K562 (cell line): Measurements from ENCODE around the gene NECTIN1. TPM values are rescaled to one million over a fixed set of nuclear protein-coding genes. Genes with fewer than 3 reads are reported as not detected.

Source experiments
- ATAC-seq: fragments of 200-7000 bp; cut with Tn5 transposase; 3 replicates; pipeline ENCODE4 v1.9.1; 2020; ENCODE audit warnings: moderate library complexity
- BruUV-seq: library from RNA; stranded (reverse); fragments of 400-500 nt; replicated peaks from 2 replicates; lab custom pipeline; 2021; lab: Mats Ljungman, UMichigan
- CTCF ChIA-PET: fragments of 300-600 bp; formaldehyde crosslinking; extraction: SDS; loops from one replicate; lab custom pipeline; 2021; ENCODE audit warnings: low intra/inter-chr PET ratio; lab: Yijun Ruan, JAX
- POLR2A ChIA-PET: fragments of 300-600, 350-650 bp; sonication (Branson Sonifier 250); formaldehyde crosslinking; extraction: SDS; loops from one replicate; lab custom pipeline; 2021; ENCODE audit warnings: antibody characterized with exemption, inconsistent platforms; lab: Yijun Ruan, JAX
- DNase-seq, 4 experiments: peaks; one replicate each; pipeline versions ENCODE4 v3.0.0 to v3.0.0-alpha.2; 2011 to 2018; ENCODE audit warnings: low spot score in 3 of 4, mixed read lengths in 3 of 4; ENCODE audit errors: extremely low read depth in 1 of 4
- FAIRE-seq: peaks from 2 replicates; lab custom pipeline; 2011; peaks lifted over from hg19 to GRCh38; lab: Jason Lieb, UNC
- H2AFZ ChIP-seq: 2 replicates; pipeline ENCODE4 v1.6.0; 2011; ENCODE audit warnings: low read depth, low read length, control low read depth, inconsistent platforms
- H3K27ac ChIP-seq: fragments of 200-600 bp; 3 replicates; pipeline ENCODE4 v1.8.0; 2011; ENCODE audit warnings: low read depth, mild to moderate bottlenecking, control low read depth, inconsistent platforms, low read length, moderate library complexity, mixed read lengths; ENCODE audit errors: extremely low read depth
- H3K27me3 ChIP-seq, 2 experiments: fragments of 300-600 bp in 1 of 2; 2 replicates in 1 of 2; 3 replicates in 1 of 2; pipeline versions ENCODE4 v1.6.0 to v1.8.0; 2011; ENCODE audit warnings: inconsistent platforms in 2 of 2, low read length in 2 of 2, mild to moderate bottlenecking in 1 of 2, mixed read lengths in 1 of 2, moderate library complexity in 1 of 2; ENCODE audit not compliant: control insufficient read depth in 2 of 2, insufficient read depth in 2 of 2
- H3K36me3 ChIP-seq: fragments of 300-600 bp; 3 replicates; pipeline ENCODE4 v1.8.0; 2011; ENCODE audit warnings: mild to moderate bottlenecking, low read length, inconsistent platforms; ENCODE audit not compliant: control insufficient read depth, insufficient read depth
- H3K4me1 ChIP-seq, 2 experiments: fragments of 200-600 bp in 1 of 2; replicated peaks in 1 of 2; 2 replicates in 1 of 2; 3 replicates in 1 of 2; pipeline versions ENCODE4 v1.5.1 to v1.8.0; 2011; ENCODE audit warnings: inconsistent platforms in 2 of 2, low read length in 2 of 2, mild to moderate bottlenecking in 1 of 2, mixed read lengths in 1 of 2, moderate library complexity in 1 of 2; ENCODE audit not compliant: control insufficient read depth in 2 of 2, insufficient read depth in 2 of 2
- H3K4me2 ChIP-seq: 2 replicates; pipeline ENCODE4 v1.6.1; 2011; ENCODE audit warnings: low read length, control low read depth, inconsistent platforms, mixed read lengths; ENCODE audit not compliant: insufficient read depth
- H3K4me3 ChIP-seq: fragments of 200-600 bp; sonication (generic), shearing (Covaris generic); 2 replicates; pipeline ENCODE4 v1.5.1; 2016; ENCODE audit warnings: control low read depth, inconsistent platforms
- H3K79me2 ChIP-seq: fragments of 200-600 bp; 3 replicates; pipeline ENCODE4 v1.8.0; 2011; ENCODE audit warnings: low read length, inconsistent platforms; ENCODE audit not compliant: control insufficient read depth, insufficient read depth
- H3K9ac ChIP-seq, 2 experiments: 2 replicates each; pipeline versions ENCODE4 v1.6.0 to v1.6.1; 2011; ENCODE audit warnings: low read depth in 2 of 2, low read length in 2 of 2, control low read depth in 1 of 2, inconsistent platforms in 1 of 2, mild to moderate bottlenecking in 1 of 2, mixed read lengths in 1 of 2; ENCODE audit not compliant: insufficient read depth in 1 of 2
- H3K9me1 ChIP-seq: one replicate; pipeline ENCODE4 v1.6.0; 2011; ENCODE audit warnings: inconsistent platforms, mild to moderate bottlenecking, low read length, moderate library complexity; ENCODE audit not compliant: control insufficient read depth, insufficient read depth
- H3K9me3 ChIP-seq: replicated peaks from 2 replicates; pipeline ENCODE4 v1.5.1; 2011; ENCODE audit warnings: low read depth, low read length, inconsistent platforms; ENCODE audit not compliant: control insufficient read depth, insufficient read depth
- H4K20me1 ChIP-seq: replicated peaks from 2 replicates; pipeline ENCODE4 v1.6.1; 2011; ENCODE audit warnings: low read length, inconsistent platforms, mixed read lengths; ENCODE audit not compliant: control insufficient read depth, insufficient read depth
- ARID2 ChIP-seq: fragments of 450-650 bp; IDR thresholded peaks from 2 replicates; pipeline ENCODE4 v1.6.1; 2017; ENCODE audit warnings: antibody characterized with exemption, mild to moderate bottlenecking
- BRD4 ChIP-seq: fragments of 200-600 bp; sonication (generic); IDR thresholded peaks from 2 replicates; pipeline ENCODE4 v1.6.1; 2017; ENCODE audit warnings: inconsistent platforms
- ETV5 ChIP-seq: sonication (generic); formaldehyde crosslinking; IDR thresholded peaks from 2 replicates; pipeline ENCODE4 v1.4.0; 2020; ENCODE audit warnings: low read depth, mild to moderate bottlenecking, missing genetic modification reagents
- HDAC1 ChIP-seq, 2 experiments: fragments of 450-650 bp; IDR thresholded peaks; 2 replicates each; pipeline ENCODE4 v1.6.1; 2016 to 2017; ENCODE audit warnings: inconsistent platforms in 1 of 2, mild to moderate bottlenecking in 1 of 2, moderate library complexity in 1 of 2
- MEIS2 ChIP-seq: fragments of 450-650 bp; IDR thresholded peaks from 2 replicates; pipeline ENCODE4 v1.6.1; 2014; ENCODE audit warnings: mild to moderate bottlenecking; ENCODE audit not compliant: partially characterized antibody
- RHOXF2B ChIP-seq: fragments of 250-450 bp; sonication (Bioruptor Pico); conservative IDR thresholded peaks from 2 replicates; pipeline ENCODE4 v1.5.1; 2021
- SIRT6 ChIP-seq: IDR thresholded peaks from one replicate; pipeline ENCODE4 v1.6.1; 2012; ENCODE audit warnings: low read depth, mild to moderate bottlenecking, control low read depth, inconsistent platforms, low read length, moderate library complexity
- SP2 ChIP-seq: IDR thresholded peaks from 2 replicates; pipeline ENCODE4 v1.6.1; 2011; ENCODE audit warnings: mild to moderate bottlenecking, low read depth, low read length, moderate library complexity; ENCODE audit not compliant: poor library complexity, severe bottlenecking; ENCODE audit errors: extremely low read depth
- SRSF3 ChIP-seq: fragments of 200-400 bp; formaldehyde crosslinking; IDR thresholded peaks from 2 replicates; pipeline ENCODE4 v1.6.1; 2016; ENCODE audit warnings: mild to moderate bottlenecking, low read length, moderate library complexity; ENCODE audit not compliant: insufficient read depth
- TRIM24 ChIP-seq, 2 experiments: fragments of 450-650 bp; IDR thresholded peaks; 2 replicates each; pipeline ENCODE4 v1.6.1; 2016
- ZNF143 ChIP-seq: sonication (generic); formaldehyde crosslinking; IDR thresholded peaks from 2 replicates; pipeline ENCODE4 v1.9.0; 2022; ENCODE audit warnings: mild to moderate bottlenecking, missing genetic modification reagents
- ZNF518B ChIP-seq: fragments of 250-450 bp; sonication (Bioruptor Pico); IDR thresholded peaks from 2 replicates; pipeline ENCODE4 v1.5.0; 2021; ENCODE audit warnings: mild to moderate bottlenecking, moderate library complexity
- WGBS: fragments of 100-300 bp; shearing (Covaris generic); methylation state at CpG from one replicate; pipeline ENCODE4 v1.1.6; 2016; ENCODE audit warnings: low coverage, mixed read lengths; ENCODE audit not compliant: insufficient coverage; ENCODE audit errors: missing lambda C conversion rate; 5-methylcytosine and 5-hydroxymethylcytosine counted together
- in situ Hi-C: fragments of 300-500 bp; cut with MboI; formaldehyde crosslinking; loops from 4 replicates; pipeline ENCODE4 v1.15.0; 2018; ENCODE audit warnings: inconsistent platforms, mixed read lengths
- intact Hi-C: fragments of 100-400 bp; cut with micrococcal nuclease; formaldehyde crosslinking; loops from 2 replicates; pipeline ENCODE4 v1.14.2; 2022
- polyA plus RNA-seq, 8 experiments: library from polyadenylated mRNA; depleted of rRNA in 4 of 8; stranded (reverse) in 5 of 8; unstranded in 3 of 8; fragments of >200 nt; fragmentation: Nextera tagmentation in 2 of 8; fragmentation: Illumina TruSeq in 1 of 8; extraction: Ambion mirVana in 2 of 8; extraction: Trizol in 1 of 8; gene quantifications; 2 replicates each; pipeline versions ENCODE4 v1.2.1 to v1.2.3, GENCODE V29; 2011 to 2014; ENCODE audit warnings: inconsistent platforms in 1 of 8, missing spikeins in 1 of 8
- total RNA-seq, 7 experiments: library from RNA; depleted of rRNA in 6 of 7; stranded (reverse); fragments of >200 nt in 6 of 7; fragmentation: Illumina TruSeq in 2 of 7; extraction: Trizol in 2 of 7; gene quantifications; 2 replicates each; pipeline versions ENCODE4 v1.2.1 to v1.2.3, GENCODE V29; 2011 to 2021; ENCODE audit warnings: low replicate concordance in 1 of 7

Gene NECTIN1
- total and polyA plus RNA-seq, 9 of the 15 experiments (the other 6 are each of a cell fraction or from before 2014, with no cell fraction given): 0.09 to 0.53 (median 0.23) TPM; not detected in 2

GRCh38 chr11:119651802-119652584 lies 77.0 kb downstream of the NECTIN1 start:
- CTCF ChIA-PET: no interaction called here

GRCh38 chr11:119650251-119650650 lies 78.7 kb downstream of the NECTIN1 start:
- Histone ChIP-seq H3K4me1 (no peaks in the 10 kb centered on the region), H2AFZ (no peak overlapping the region), H3K9ac (no peak overlapping the region), H3K9me1 (no peaks in the 10 kb centered on the region), H3K27ac (no peak overlapping the region), H3K4me2 (no peak overlapping the region), H3K27me3 (peaks cover 18 to 54% of the 10 kb centered on the region in 2 experiments; a peak in 4 of 5 replicates), H3K4me3 (no peak overlapping the region), H3K79me2 (no peaks in the 10 kb centered on the region), H4K20me1 (peaks cover 3% of the 10 kb centered on the region; the same call in 1 of the 2 replicates), H3K9me3 (no peaks in the 10 kb centered on the region), H3K36me3 (no peaks in the 10 kb centered on the region)
- in situ Hi-C loops (loop anchor here (25.0 kb wide), 1 partner anchor 462 kb away; no protein-coding TSS in a partner anchor), intact Hi-C loops (no loop called here)
- no TSS peak for BruUV-seq
- ATAC-seq (no peak), DNase-seq (no peak), FAIRE-seq (no peak)
- POLR2A ChIA-PET: interaction anchor here (1.2 kb wide), 1 partner anchor 33 kb away, joined by 3 read pairs; no protein-coding TSS in a partner anchor
- 4% methylated on average over 6 of the region's 6 CpGs for WGBS
- CTCF ChIA-PET: no interaction called here
- no peak for TF ChIP-seq ARID2
- no peak for TF ChIP-seq SP2
- no peak for TF ChIP-seq RHOXF2B (CRISPR knock-in tag)
- TF ChIP-seq ETV5 (CRISPR knock-in tag): no peak
- no peak for TF ChIP-seq SRSF3
- TF ChIP-seq ZNF518B (CRISPR knock-in tag): no peak
- no peak for TF ChIP-seq TRIM24 (IDR thresholded peaks at IDR 0.05)
- no peak for TF ChIP-seq BRD4
- no peak for TF ChIP-seq SIRT6
- no peak for TF ChIP-seq ZNF143 (CRISPR knock-in tag)

More at GRCh38 chr11:119651802-119652584, 77.0 kb downstream of the NECTIN1 start:
- H3K4me1 ChIP-seq: no peaks in the 10 kb centered on the region
- H3K36me3 ChIP-seq: no peaks in the 10 kb centered on the region
- H3K4me3 ChIP-seq: no peak overlapping the region
- intact Hi-C loops: no loop called here
- no peaks in the 10 kb centered on the region for H3K9me3 ChIP-seq
- H4K20me1 ChIP-seq: no peaks in the 10 kb centered on the region; the same call in 1 of the 2 replicates
- FAIRE-seq (no peak), ATAC-seq (no peak), DNase-seq (no peak)
- no peak overlapping the region for H2AFZ ChIP-seq
- POLR2A ChIA-PET: interaction anchor here (0.6 kb wide), 1 partner anchor 12 kb away, joined by 3 read pairs; no protein-coding TSS in a partner anchor
- in situ Hi-C loops: loop anchor here (25.0 kb wide), 1 partner anchor 460 kb away; no protein-coding TSS in a partner anchor
- no TSS peak for BruUV-seq
- TF ChIP-seq MEIS2: peak; percentile 2
- no peak for TF ChIP-seq HDAC1 (IDR thresholded peaks at IDR 0.05)
- 0% methylated on average over 12 of the region's 12 CpGs for WGBS
- H3K27ac ChIP-seq: no peak overlapping the region
- H3K4me2 ChIP-seq: no peak overlapping the region
- H3K79me2 ChIP-seq: no peaks in the 10 kb centered on the region
- no peaks in the 10 kb centered on the region for H3K9me1 ChIP-seq
- H3K9ac ChIP-seq: no peak overlapping the region
- H3K27me3 ChIP-seq: peaks cover 17 to 57% of the 10 kb centered on the region in 2 experiments; a peak in 4 of 5 replicates
